ENCODE measurements around the gene NARF.
"Not testable (repeated sequence)": the region's sequence is repeated elsewhere in the genome, so short reads cannot be mapped to it uniquely, and the experiment has no call there.

NARF gene

GRCh38 chr17:82496529-82497434, 38.2 kb downstream of the NARF start:
- peak; percentile 58 to 98 (median 93) for DNase-seq

GRCh38 chr17:82497483-82498405, 39.2 kb downstream of the NARF start:
- DNase-seq: peak in 21 of 51 donors; percentile 9 to 79 (median 47)

DNA sequence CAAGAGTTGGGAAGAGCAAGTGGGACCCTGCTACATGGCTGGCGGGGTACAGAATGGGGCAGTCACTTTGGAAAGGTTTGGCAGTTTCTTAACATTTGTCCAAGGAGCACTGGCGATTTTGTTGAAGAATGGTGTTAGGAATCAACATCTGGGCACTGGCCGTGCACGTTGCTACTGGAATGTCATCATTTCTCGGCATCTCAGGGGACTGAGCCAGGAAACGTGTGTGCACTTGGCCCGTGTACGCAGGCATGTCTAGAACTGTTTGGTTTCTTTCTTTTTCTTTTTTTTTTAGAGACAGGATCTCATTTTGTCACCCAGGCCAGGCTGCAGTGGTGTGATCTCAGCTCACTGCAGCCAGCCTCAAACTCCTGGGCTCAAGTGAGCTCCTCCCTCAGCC, 43.7 kb downstream of the NARF start:
- DNase-seq: no peak

- no peak for DNase-seq
These were observed 44.7 kb downstream of the NARF start for GRCh38 chr17:82503094-82503727.

- DNase-seq: no peak
These were observed 45.3 kb downstream of the NARF start for GRCh38 chr17:82503728-82504308.

DNA sequence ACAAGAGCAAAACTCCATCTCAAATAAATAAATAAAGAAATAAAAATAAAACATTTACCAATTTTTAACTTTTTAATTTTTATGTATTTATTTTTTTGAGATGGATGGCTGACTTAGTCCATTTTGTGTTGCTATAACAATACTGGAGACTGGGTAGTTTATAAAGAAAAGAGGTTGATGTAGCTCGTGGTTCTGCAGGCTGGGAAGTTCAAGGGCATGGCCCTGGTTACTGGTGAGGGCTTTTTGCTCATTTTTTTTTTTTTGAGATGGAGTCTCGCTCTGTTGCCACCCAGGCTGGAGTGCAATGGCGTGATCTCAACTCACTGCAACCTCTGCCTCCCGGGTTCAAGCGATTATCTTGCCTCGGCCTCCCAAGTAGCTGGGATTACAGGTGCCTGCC, 46.8 kb downstream of the NARF start:
- no peak for DNase-seq

GRCh38 chr17:82506402-82506801, 47.9 kb downstream of the NARF start:
- not testable (repeated sequence) for DNase-seq

GRCh38 chr17:82507631-82508175, 49.2 kb downstream of the NARF start:
- no peak for DNase-seq

DNA sequence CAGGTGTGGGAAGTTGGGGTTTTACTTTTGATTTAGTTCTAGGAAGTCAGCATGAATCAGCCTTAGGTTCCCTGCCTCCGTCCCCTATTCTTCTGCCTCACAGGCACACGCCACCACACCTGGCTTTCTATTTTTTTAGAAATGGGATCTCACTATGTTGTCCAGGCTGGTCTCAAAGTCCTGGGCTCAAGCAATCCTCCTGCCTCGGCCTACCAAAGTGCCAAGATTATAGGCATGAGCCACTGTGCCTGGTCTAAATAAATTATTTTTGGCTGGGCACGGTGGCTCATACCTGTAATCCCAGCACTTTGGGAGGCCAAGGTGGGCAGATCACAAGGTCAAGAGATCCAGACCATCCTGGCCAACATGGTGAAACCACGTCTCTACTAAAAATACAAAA, 53.1 kb downstream of the NARF start:
- not testable (repeated sequence) for DNase-seq

GRCh38 chr17:82513864-82514263, 55.3 kb downstream of the NARF start:
- not testable (repeated sequence) for DNase-seq

DNA sequence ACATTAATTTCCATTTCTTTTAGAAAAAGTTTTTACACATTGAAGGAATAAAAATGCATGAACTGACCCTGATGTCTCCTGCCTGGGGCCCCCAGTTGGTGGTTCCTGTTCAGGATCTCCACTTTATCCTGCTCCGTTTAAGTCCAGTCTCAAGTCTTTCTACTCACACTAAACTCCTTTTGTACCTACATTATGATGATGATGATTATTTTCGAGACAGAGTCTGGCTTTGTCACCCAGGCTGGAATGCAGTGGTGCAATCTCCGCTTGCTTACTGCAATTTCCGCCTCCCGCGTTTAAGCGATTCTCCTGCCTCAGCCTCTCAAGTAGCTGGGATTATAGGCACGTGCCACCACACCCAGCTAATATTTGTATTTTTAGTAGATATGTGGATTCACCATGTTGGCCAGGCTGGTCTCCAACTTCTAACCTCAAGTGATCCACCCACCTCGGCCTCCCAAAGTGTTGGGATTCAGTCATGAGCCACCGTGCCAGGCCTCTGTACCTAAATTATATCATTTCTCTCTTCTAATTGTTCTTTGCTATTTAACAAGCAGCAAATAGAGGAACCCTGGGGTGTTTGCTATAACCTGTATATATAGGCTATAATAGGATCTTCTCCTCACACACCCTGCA, 58.8 kb downstream of the NARF start:
- DNase-seq: no peak

DNA sequence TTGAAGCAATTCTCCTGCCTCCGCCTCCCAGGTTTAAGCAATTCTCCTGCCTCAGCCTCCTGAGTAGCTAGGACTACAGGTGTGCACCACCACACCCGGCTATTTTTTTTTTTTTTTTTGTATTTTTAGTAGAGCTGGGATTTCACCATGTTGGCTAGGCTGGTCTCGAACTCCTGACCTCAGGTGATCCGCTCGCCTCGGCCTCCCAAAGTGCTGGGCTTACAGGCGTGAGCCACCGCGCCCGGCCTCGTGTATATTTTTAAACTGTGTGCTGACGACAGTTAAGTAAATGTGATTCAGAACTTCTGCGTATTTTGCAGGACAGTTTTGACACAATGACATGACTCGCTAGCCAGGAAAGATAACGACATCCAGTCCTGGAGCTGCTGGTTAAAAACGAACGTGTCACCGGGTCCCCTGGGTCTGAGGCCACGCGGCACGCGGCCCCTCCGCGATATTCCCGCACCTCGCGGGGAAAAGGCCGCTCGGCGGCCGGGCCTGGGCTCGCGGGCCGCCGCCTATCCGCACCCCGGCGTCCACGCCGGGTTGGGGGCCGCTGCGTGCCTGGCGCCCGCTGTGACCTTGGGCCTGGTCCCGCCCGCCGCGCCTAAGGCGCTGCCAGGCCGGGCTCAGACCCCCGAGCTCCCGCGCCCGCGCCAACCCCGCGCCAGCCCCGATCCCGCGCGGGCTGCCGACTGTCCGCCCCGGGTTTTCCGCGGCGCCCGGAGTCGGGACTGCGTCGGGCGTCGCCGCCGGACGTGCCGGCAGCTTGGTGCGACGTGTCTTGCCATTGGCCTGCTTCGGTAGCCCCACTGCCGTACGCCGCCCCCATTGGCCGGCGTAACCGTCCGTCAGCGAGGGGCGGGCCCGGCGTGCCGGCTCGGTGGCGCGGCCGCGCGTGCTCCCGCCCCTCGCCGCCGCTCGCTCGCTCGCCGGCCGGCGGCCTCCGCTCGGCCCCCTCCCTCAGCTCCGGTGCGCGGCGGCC, 60.6 kb downstream of the NARF start, which contains the start of gene FOXK2:
TSS of gene FOXK2 (plus strand) at position 907 of the 985 bp plus-strand sequence. CDS start 157 bp downstream, outside the sequence.
- peak; percentile 6 to 94 (median 84) for DNase-seq

DNA sequence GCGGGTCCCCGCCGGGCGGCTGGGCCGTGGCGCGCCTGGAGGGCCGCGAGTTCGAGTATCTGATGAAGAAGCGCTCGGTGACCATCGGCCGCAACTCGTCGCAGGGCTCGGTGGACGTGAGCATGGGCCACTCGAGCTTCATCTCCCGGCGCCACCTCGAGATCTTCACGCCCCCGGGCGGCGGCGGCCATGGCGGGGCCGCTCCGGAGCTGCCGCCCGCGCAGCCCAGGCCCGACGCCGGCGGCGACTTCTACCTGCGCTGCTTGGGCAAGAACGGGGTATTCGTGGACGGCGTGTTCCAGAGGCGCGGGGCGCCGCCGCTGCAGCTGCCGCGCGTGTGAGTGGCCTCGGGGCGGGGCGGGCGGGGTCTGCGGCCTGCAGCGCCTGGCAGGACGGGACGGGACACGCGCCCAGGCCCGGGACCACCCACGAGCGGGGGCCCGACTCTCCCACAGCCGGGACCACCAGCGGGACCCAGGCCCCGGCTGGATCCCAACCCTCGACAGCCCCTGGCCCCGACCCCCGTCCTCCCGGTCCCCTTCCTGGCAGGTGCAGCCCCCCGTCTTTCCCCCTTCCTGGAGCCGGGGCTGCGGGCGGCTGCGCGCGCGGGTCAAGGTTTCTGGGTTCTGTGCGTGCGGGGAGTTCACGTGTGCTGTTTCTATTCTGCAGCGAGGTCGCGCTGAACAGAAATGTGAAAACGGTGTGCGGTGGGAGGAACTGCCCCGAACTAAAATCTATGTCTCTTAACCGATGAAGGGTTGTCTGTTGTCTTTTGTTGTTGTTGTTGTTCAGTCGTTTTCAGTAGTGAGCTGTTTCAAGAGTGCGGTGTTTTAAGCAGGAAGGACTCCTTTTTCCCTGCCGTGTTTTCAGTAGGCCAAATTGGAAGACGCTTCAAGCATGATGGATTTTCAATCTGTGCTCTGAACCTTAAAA, 61.7 kb downstream of the NARF start:
- peak in 16 of 51 donors; percentile 9 to 54 (median 22) for DNase-seq

DNA sequence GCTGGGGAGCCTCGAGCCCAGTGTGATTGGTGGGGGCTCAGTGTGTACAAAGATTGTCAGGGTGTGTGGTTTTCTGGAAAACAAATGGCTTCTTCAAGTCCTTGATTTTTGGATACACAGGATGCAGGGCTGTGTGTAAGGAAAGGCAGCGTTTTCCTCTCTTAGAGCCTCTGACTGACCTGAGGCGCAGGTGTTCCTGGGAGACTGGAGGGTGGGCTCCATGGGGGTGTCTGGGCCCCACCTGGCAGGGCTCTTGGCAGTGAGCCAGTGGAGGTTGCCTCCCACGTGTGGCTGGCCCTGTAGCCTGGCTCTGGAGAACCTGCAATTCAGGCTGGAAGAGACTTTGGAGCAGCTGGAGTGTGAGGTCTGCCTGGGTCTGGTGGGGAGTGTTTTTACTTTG, 66.0 kb downstream of the NARF start:
- DNase-seq: no peak

- no peak for DNase-seq
These were observed 67.2 kb downstream of the NARF start for GRCh38 chr17:82525712-82526111.

- no peak for DNase-seq
These were observed 69.4 kb downstream of the NARF start for GRCh38 chr17:82527898-82528297.

DNA sequence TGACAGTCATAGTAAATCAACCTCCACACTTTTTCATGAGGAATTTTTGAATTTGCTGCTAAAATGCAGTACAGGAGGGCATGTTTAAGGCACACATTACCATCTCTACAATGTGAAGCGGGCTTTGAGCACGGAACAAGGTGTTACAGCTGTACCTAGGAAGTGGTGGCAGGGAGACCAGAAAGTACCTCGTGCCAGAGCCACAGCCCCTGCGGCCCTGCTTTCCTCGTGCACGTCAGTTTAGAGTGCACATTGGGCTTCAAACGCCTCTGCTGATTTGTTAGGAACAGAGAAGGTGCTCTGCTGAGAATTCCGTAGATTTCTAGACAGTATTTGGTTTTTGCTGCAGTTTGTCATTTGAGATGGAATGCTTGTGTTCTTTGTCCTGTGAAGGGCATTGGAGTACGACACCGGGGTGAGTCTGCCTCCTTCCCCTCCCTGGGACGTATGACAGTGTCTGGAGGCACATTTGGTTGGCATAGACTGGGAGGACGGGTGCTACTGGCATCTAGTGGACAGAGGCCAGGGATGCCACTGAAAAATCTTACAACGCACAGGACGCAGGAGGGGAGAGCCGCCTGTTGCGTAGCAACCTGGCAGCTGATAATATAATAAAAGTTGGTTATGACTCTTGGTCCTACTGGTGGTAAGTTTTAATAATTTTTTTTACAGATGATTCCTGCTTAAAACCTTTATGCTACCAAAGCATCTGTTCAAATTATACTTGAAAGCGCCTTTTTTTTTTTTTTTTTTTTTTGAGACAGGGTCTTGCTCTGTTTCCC, 70.1 kb downstream of the NARF start:
- peak in 40 of 51 donors; percentile 8 to 78 (median 44) for DNase-seq
